ENCODE results near the gene ITPR1.
A peak's percentile ranks its signal among the peaks of the same experiment; 100 is the strongest.

The ITPR1 gene

DNA sequence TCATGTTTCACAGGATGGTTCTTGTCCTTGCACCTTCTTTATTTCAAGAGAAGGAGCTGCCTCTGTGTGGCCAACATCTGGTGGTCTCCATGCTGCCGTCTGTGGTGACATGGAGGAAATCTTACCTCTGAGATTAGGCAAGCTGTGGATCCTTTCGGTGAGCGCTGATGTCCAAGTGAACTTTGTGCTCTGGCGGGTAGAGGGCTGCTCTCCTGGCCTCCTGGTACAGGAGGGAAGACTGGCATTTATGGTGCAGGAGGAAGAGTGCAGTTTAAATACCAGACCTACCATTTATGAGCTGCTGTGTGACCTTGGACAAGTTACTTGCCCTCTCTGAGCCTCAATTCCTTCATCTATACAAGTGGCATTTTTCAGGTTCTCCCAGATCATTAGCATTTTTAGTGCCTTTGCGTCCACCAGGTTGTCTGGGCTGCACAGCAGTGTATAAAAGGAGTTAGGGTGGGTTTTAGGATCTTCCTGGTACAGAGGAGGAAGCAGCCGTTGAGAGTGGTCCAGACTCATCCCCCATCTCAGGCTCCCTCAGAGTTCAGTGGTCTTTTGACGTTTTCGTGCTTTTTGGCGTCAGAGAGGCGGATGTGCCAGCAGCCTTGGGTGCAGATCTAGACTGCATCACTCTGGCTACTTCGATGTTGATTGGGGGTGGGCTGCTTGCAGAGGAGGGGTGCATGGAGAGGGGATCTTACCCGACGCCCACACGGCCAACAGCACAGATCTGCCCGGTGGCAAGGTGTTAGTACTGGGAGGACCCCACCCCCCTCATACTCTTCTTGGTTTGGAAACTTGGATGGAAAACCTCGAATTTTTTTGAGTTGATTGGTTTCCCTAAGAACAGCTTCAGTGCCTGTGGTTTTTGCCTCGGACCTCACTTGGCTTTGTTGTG lies 162.2 kb downstream of the ITPR1 start:
- in situ Hi-C loops (cut with MboI; ENCODE audit: low pct_unique_long_range_greater_than_20kb, low sequenced_read_pairs): no loop called here
- no peak for DNase-seq

- in situ Hi-C loops (cut with MboI; ENCODE audit: low pct_unique_long_range_greater_than_20kb, low sequenced_read_pairs): no loop called here
- DNase-seq: peak; percentile 28
Measured at GRCh38 chr3:4656059-4656458, 162.9 kb downstream of the ITPR1 start.

DNA sequence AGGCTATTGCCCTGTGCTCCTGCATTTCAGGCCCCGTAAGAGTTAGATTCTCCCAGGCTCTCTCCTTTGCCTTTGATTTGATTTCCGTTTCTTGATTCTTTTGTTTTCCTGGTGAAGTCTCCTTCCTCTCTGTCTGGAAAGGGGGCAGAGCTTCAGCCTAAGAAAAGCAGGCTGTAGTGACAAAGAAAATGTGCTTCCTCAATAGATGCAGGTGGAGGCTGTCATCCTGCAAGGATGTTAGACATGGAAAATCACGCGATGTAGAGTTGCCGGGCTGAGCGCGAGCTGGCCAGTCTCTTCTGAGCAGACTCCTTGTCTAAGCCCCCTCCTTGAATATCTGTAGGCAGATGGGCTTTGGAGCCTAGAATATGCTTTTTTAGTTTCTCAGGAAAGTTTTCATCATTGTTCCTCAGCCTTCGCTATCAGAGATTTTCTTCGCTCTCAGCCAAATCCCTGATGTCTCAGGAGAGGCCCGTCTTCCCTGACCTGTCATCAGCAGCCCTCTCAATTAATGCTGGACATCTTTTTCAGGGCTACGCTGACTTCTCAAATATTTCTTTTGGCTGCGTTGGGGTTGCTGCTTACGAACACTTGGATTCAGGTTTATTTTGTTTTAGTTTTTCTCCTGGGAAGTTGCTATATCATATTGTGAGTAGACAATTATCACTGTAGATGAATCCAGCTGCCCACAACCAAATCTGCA lies 163.6 kb downstream of the ITPR1 start:
- in situ Hi-C loops (cut with MboI; ENCODE audit: low pct_unique_long_range_greater_than_20kb, low sequenced_read_pairs): no loop called here
- DNase-seq: no peak

GRCh38 chr3:4660936-4661335 lies 167.8 kb downstream of the ITPR1 start:
- no peak for DNase-seq
- in situ Hi-C loops (cut with MboI; ENCODE audit: low pct_unique_long_range_greater_than_20kb, low sequenced_read_pairs): no loop called here

DNA sequence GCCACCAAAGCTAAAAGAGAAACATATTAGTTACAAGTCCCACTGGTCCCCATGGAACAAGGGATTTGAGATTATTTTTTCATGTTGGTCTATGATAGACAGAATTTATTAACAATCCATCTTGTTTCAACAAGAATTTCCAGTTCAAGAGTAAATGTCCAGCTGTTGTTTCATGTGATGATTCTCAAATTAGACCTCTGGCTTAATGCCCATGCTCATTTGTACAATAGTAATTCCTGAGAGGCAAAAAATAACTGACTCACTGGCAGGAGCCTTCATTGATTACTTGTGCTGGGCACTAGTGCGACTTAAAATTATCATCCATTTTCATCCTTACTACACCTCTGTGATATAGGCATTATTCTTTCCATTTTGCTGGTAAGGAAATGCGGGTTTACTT lies 171.3 kb downstream of the ITPR1 start:
- in situ Hi-C loops (cut with MboI; ENCODE audit: low pct_unique_long_range_greater_than_20kb, low sequenced_read_pairs): no loop called here
- DNase-seq: no peak

DNA sequence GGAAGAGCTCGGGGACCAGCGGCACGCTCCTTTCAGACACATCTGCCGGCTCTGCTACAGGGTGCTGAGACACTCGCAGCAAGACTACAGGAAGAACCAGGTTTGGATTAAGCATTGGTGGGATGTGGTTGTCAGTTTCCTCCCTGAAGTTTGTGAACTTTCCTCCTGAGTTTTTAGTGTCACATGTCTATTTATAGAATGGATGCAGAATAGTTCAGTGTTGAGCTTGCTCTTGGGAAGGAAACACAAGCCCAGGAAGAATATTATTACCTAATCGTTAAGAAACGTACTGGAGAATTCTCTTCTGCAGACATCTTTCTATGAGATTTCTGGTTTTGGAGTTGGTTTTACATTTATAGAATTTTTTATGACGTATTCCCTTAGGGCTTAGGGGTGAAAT lies 172.0 kb downstream of the ITPR1 start:
- in situ Hi-C loops (cut with MboI; ENCODE audit: low pct_unique_long_range_greater_than_20kb, low sequenced_read_pairs): no loop called here
- no peak for DNase-seq

GRCh38 chr3:4666071-4666470 lies 172.9 kb downstream of the ITPR1 start:
- DNase-seq: no peak
- in situ Hi-C loops (cut with MboI; ENCODE audit: low pct_unique_long_range_greater_than_20kb, low sequenced_read_pairs): no loop called here

DNA sequence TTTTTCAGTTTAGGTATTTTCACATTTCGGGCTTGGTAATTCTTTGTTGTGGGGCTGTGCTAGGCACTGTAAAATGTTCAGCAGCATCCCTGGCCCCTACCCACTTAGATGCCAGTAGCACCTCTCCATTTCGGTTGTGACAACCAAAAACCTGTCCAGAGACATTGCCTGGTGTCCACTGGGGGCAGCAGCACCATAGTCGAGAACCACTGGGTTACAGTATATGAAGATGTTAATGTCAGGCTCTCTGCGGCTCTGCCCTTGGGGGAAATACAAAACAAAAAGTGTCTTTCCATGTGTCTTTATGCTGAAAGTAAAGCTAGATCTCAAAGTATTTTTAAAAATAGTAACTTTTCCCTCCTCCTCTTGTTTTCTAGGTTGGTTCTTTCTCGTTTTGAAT lies 177.2 kb downstream of the ITPR1 start:
- DNase-seq: peak; percentile 4

DNA sequence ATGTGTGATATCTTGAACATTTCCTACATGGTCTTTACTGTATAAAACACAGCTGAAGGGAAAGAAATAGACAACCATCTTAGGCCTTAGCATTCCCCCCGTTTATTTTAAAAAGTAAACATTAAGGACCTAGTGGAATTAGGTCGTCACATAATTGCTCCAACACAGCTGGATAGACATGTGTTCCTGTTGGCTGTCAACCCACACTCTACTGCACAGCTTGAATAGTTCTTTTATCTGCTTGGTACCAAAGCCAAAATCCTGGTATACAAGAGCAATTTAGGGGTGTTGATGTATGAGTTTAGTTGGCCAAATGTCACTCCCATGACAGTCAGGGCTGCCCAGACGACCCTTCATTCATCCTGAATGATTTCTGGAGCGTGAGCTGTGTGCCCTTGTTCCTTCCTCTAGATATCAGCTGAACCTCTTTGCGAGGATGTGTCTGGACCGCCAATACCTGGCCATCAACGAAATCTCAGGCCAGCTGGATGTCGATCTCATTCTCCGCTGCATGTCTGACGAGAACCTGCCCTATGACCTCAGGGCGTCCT lies 179.7 kb downstream of the ITPR1 start:
- DNase-seq: no peak
- in situ Hi-C loops (cut with MboI; ENCODE audit: low pct_unique_long_range_greater_than_20kb, low sequenced_read_pairs): no loop called here

More for the DNA sequence above, 177.2 kb downstream of the ITPR1 start:
- in situ Hi-C loops (cut with MboI; ENCODE audit: low pct_unique_long_range_greater_than_20kb, low sequenced_read_pairs): no loop called here

DNA sequence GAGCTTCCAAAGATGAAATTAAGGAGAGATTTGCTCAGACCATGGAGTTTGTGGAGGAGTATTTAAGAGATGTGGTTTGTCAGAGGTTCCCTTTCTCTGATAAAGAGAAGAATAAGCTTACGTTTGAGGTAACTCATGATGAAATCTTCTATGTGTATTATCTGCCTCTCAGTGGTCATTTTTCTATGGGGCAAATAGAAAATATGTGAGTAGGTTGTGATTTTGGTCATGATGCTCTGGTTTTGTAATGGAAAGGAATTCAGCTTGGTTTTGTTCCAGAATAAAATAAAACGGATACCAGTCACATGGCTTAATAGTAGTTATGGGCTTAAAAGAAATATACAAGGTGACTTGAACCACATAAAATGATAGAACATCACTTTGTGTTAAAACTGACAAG lies 181.1 kb downstream of the ITPR1 start:
- in situ Hi-C loops (cut with MboI; ENCODE audit: low pct_unique_long_range_greater_than_20kb, low sequenced_read_pairs): no loop called here
- DNase-seq: no peak

GRCh38 chr3:4675704-4676103 lies 182.6 kb downstream of the ITPR1 start:
- in situ Hi-C loops (cut with MboI; ENCODE audit: low pct_unique_long_range_greater_than_20kb, low sequenced_read_pairs): no loop called here
- DNase-seq: no peak

DNA sequence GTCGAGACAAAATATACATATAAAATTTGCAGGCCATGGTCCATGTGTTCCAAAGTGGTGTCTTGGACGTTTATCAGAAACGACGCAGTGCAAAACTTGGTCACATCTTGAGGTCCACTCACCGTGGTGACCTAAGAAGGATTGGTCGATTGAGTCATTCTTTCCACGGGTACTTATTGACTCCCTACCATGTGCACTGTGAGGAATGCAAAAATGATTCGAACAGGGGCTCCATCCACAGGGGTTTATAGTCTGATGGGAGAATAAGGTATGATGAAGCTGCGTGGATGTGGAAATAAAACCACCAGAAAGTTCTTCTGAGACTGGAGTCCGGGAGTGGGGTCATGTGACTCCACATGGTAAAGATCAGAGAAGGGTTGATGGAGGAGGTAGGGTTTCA lies 185.2 kb downstream of the ITPR1 start:
- DNase-seq: no peak
- in situ Hi-C loops (cut with MboI; ENCODE audit: low pct_unique_long_range_greater_than_20kb, low sequenced_read_pairs): no loop called here

GRCh38 chr3:4680227-4680691 lies 187.1 kb downstream of the ITPR1 start:
- in situ Hi-C loops (cut with MboI; ENCODE audit: low pct_unique_long_range_greater_than_20kb, low sequenced_read_pairs): no loop called here
- no peak for DNase-seq

DNA sequence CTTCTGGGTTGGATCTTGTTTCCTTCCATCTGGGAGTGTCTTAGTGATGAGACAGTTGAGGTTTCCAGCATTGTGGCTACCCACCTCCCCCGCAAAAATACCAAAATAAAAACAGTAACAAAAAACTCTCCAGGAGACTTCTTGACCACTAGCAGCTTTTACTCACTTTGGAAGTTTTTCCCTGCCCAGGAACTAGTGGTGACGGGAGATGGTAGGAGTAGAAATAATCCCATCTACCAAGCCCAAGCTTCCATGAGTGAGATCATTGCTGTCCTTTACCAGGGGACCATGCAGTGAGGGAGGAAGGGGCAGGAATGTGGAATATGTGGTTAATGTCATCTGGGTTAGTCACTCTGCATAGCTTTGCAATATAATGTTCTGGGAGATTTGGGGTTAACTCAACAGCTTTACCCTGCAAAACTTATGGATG lies 187.7 kb downstream of the ITPR1 start:
- DNase-seq: no peak
- in situ Hi-C loops (cut with MboI; ENCODE audit: low pct_unique_long_range_greater_than_20kb, low sequenced_read_pairs): no loop called here

DNA sequence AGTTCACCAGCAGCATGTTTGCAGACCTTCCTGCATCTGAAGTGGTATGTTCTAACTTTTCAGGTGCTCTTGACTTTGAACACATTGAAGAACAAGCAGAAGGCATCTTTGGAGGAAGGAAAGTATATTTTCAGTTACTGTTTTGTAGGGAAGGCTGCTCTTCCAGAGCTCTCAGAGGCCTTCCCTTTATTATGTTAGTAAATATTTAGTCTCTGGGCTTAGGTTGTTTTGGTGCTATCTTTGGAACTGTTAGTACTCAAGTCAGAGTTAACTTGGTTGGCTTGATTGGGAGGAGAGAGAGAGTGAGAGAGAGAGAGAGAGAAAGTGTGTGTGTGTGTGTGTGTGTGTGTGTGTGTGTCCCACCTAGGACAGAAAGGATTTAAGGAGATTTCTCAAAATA lies 188.2 kb downstream of the ITPR1 start:
- no peak for DNase-seq

DNA sequence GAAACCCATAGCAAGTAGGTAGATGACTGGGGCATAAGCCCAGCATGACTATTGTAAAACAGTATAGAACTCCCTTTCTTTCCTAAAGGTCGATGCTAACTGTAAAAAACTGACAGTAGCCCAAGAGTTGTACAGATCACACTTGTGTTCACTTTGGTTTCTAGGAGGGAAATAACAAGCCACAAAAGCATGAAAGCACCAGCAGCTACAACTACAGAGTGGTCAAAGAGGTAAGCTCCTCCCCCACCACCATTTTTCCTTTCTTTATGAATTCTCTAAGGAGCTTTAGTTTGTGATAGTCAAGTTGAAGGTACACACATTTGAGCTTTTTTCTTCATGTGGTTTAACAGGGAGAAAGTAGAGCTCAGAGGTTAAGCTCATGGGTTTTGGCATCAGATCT lies 191.0 kb downstream of the ITPR1 start:
- no peak for DNase-seq
- in situ Hi-C loops (cut with MboI; ENCODE audit: low pct_unique_long_range_greater_than_20kb, low sequenced_read_pairs): no loop called here

More for the DNA sequence above, 188.2 kb downstream of the ITPR1 start:
- in situ Hi-C loops (cut with MboI; ENCODE audit: low pct_unique_long_range_greater_than_20kb, low sequenced_read_pairs): no loop called here

DNA sequence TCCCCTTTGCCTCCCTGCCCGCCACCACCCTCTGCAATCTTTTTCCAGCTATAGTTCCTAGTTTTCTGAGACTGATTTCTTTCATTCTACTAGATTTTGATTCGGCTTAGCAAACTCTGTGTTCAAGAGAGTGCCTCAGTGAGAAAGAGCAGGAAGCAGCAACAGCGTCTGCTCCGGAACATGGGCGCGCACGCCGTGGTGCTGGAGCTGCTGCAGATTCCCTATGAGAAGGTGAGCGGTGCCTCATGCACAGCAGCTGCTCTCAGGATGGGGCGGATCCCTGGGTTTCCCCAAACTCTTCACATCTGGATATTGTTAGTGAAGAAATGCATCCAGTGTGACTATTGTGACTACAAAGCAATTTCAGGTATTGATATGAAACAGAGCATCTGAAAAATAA lies 191.8 kb downstream of the ITPR1 start:
- in situ Hi-C loops (cut with MboI; ENCODE audit: low pct_unique_long_range_greater_than_20kb, low sequenced_read_pairs): no loop called here

DNA sequence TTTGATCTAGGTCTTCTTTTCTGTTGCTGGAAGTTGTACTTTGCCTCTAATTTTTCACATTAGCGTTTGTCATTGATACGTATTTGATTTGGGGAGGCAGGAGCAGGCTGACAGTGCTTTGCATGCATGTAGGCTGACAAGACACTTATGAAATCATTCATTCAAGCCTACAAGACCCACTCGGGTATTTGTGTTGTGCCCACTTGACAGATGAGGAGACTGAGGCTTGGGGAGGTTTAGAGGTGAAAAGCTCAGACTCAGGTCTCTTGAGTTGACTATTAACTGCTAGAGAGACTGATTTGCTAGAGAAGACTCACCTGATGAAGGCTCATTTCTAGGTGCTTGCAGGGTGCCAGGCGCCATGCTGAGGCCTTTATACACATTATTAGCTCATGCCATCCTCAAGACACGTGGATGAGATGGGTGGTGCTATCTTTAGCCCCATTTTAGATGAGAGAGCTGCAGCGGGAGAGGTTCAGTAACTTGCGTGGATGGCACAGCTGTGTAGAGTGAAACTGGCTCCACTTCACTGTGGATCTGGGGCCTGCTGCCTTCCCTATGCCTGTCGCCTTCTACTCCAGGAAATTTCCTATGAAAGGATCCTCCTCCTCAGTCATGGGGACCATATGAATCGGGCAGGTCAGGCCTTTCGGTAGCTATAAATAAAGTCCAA lies 192.7 kb downstream of the ITPR1 start:
- in situ Hi-C loops (cut with MboI; ENCODE audit: low pct_unique_long_range_greater_than_20kb, low sequenced_read_pairs): no loop called here
- DNase-seq: no peak

More for the DNA sequence above, 191.8 kb downstream of the ITPR1 start:
- DNase-seq: no peak

DNA sequence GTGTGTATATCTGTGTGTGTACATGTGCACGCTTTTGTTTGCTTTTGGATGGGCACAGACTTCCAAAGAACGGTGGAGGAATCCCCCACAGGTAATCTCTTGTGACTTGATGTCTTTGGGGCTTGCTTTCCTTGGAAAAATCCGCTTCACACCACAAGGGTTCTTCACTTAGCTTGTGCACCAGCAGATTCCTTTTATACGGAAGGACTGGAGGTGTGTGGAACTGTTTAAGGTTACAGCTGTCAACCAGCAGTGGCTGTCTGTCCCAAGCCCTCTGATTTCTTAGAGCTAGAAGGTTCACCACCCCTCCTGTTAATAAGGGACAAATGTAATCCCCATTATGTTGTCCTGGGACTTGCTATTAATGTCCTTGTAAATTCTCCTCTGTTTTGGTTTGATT lies 193.5 kb downstream of the ITPR1 start:
- in situ Hi-C loops (cut with MboI; ENCODE audit: low pct_unique_long_range_greater_than_20kb, low sequenced_read_pairs): no loop called here

DNA sequence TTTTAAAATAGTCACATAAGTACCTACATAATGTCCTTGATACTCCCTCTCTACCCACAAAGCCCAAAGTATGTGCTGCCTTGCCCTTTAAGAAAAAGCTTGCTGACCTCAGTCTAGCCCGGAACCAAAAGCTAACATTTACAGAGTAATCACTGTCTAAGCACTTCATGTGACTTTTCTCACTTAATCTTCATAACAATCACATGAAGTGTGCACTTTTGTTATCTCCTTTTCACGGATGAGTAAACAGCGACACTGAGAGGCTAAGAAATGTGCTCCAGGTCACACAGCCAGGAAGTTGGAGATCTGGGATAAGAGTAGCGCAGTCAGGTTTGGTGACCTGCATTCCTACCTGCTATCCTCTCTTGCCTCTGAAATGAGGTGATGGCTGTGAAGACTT lies 194.0 kb downstream of the ITPR1 start:
- DNase-seq: no peak
- in situ Hi-C loops (cut with MboI; ENCODE audit: low pct_unique_long_range_greater_than_20kb, low sequenced_read_pairs): no loop called here

More for the DNA sequence above, 193.5 kb downstream of the ITPR1 start:
- DNase-seq: no peak
